Measurements from ENCODE around the gene KRTAP4-16.

GRCh38 chr17:41067281-41067680, 34.7 kb downstream of the KRTAP4-16 start:
- TF ChIP-seq EZH2 (IDR thresholded peaks at IDR 0.05) (no peak), CTCF (IDR thresholded peaks at IDR 0.05) (no peak), EZH2phosphoT487 (IDR thresholded peaks at IDR 0.05) (no peak)
